NCI-H1694 treated with DMSO at 0.1 percent for 48 hours (cell line): Measurements from ENCODE around the gene ARFRP1.

Source experiments
- DNase-seq: peaks from one replicate; lab custom pipeline; 2025; lab: John Stamatoyannopoulos, UW

The ARFRP1 gene

GRCh38 chr20:63743210-63743970, 35.6 kb upstream of the ARFRP1 start:
- DNase-seq: no peak

GRCh38 chr20:63742381-63743024, 34.7 kb upstream of the ARFRP1 start:
- DNase-seq: no peak

GRCh38 chr20:63741676-63742380, 34.1 kb upstream of the ARFRP1 start:
- no peak for DNase-seq

- no peak for DNase-seq
Observed at GRCh38 chr20:63741354-63741675, 33.5 kb upstream of the ARFRP1 start.

GRCh38 chr20:63740627-63741353, 33.0 kb upstream of the ARFRP1 start:
- DNase-seq: peak; percentile 23

GRCh38 chr20:63740070-63740626, 32.4 kb upstream of the ARFRP1 start:
- no peak for DNase-seq

GRCh38 chr20:63739130-63740069, 31.6 kb upstream of the ARFRP1 start, which contains the start of gene SLC2A4RG:
Gene SLC2A4RG, plus strand, starts transcription at chr20:63739776. Its CDS starts 137 bp downstream, at chr20:63739913.
- DNase-seq: peak; percentile 41

GRCh38 chr20:63738687-63739129, 30.9 kb upstream of the ARFRP1 start:
- DNase-seq: no peak

GRCh38 chr20:63737945-63738686, 30.3 kb upstream of the ARFRP1 start:
- DNase-seq: no peak

GRCh38 chr20:63737695-63737944, 29.8 kb upstream of the ARFRP1 start:
- no peak for DNase-seq

- no peak for DNase-seq
Observed at GRCh38 chr20:63736893-63737694, 29.3 kb upstream of the ARFRP1 start.

- no peak for DNase-seq
Observed at GRCh38 chr20:63735859-63736718, 28.3 kb upstream of the ARFRP1 start, which contains the start of gene LIME1. Gene LIME1, plus strand, starts transcription at chr20:63736664. Its CDS starts 886 bp downstream, at chr20:63737550.

GRCh38 chr20:63734946-63735858, 27.4 kb upstream of the ARFRP1 start:
- no peak for DNase-seq

- DNase-seq: no peak
Observed at GRCh38 chr20:63734111-63734945, 26.6 kb upstream of the ARFRP1 start.

- no peak for DNase-seq
Observed at GRCh38 chr20:63733579-63734081, 25.9 kb upstream of the ARFRP1 start.

GRCh38 chr20:63733117-63733516, 25.3 kb upstream of the ARFRP1 start:
- DNase-seq: no peak
